NCI-H526 (cell line): Measurements from ENCODE around the gene C1orf167.

ENCODE experiments used
- DNase-seq, 2 experiments: peaks; one replicate each; lab custom pipeline; 2025; lab: John Stamatoyannopoulos, UW

C1orf167 gene

GRCh38 chr1:11761988-11762406 lies at the start of gene C1orf167:
C1orf167 (plus strand) TSS chr1:11762193; CDS start chr1:11764401, 2,208 bp downstream.
- DNase-seq, result peak; percentile 7 to 40

GRCh38 chr1:11712285-11712684 lies 49.7 kb upstream of the C1orf167 start:
- no peak for DNase-seq

- no peak for DNase-seq
Measured at GRCh38 chr1:11713095-11713494, 48.9 kb upstream of the C1orf167 start.

- no peak for DNase-seq
Measured at GRCh38 chr1:11714831-11715575, 47.0 kb upstream of the C1orf167 start.

GRCh38 chr1:11719313-11720032 lies 42.5 kb upstream of the C1orf167 start:
- peak; percentile 31 to 81 for DNase-seq

GRCh38 chr1:11720033-11720376 lies 42.0 kb upstream of the C1orf167 start:
- no peak for DNase-seq

GRCh38 chr1:11720525-11720924 lies 41.5 kb upstream of the C1orf167 start:
- DNase-seq, result no peak

- DNase-seq, result no peak
Measured at GRCh38 chr1:11721311-11721710, 40.7 kb upstream of the C1orf167 start.

GRCh38 chr1:11722538-11722937 lies 39.5 kb upstream of the C1orf167 start:
- no peak for DNase-seq

- no peak for DNase-seq
Measured at GRCh38 chr1:11725616-11726015, 36.4 kb upstream of the C1orf167 start.

- DNase-seq, result no peak
Measured at GRCh38 chr1:11727119-11727518, 34.9 kb upstream of the C1orf167 start.

- no peak for DNase-seq
Measured at GRCh38 chr1:11728126-11728806, 33.7 kb upstream of the C1orf167 start.

- no peak for DNase-seq
Measured at GRCh38 chr1:11729155-11729497, 32.9 kb upstream of the C1orf167 start.

GRCh38 chr1:11729498-11730428 lies 32.2 kb upstream of the C1orf167 start:
- no peak for DNase-seq

GRCh38 chr1:11730429-11730891 lies 31.5 kb upstream of the C1orf167 start:
- DNase-seq, result no peak

GRCh38 chr1:11731691-11732283 lies 30.2 kb upstream of the C1orf167 start:
- DNase-seq, result peak; percentile 22 to 64

- no peak for DNase-seq
Measured at GRCh38 chr1:11733306-11733705, 28.7 kb upstream of the C1orf167 start.

GRCh38 chr1:11735531-11735853 lies 26.5 kb upstream of the C1orf167 start:
- DNase-seq, result no peak

- peak; percentile 52 to 92 for DNase-seq
Measured at GRCh38 chr1:11735854-11736745, 25.9 kb upstream of the C1orf167 start, which contains the start of gene AGTRAP. AGTRAP (plus strand) TSS chr1:11736136; CDS start chr1:11736209, 73 bp downstream.
